Cardiac muscle cell (in vitro differentiated cells and primary cell): ENCODE data around the gene CPNE4. TPM values are rescaled to one million over a fixed set of nuclear protein-coding genes. Genes with fewer than 3 reads are reported as not detected.

Experiments
- DNase-seq, 2 donors: peaks; one replicate each; pipeline versions ENCODE4 v3.0.0 to v3.0.0-alpha.2; 2010 to 2017; ENCODE audit warnings: low read depth in 1 of 2, low spot score in 1 of 2
- H3K27ac ChIP-seq: fragments of 200-600 bp; sonication (generic); 2 replicates; pipeline ENCODE4 v1.5.1; 2016
- H3K27me3 ChIP-seq: fragments of 200-600 bp; sonication (generic); 2 replicates; pipeline ENCODE4 v1.6.0; 2016; ENCODE audit warnings: control low read depth
- H3K36me3 ChIP-seq: fragments of 200-600 bp; sonication (generic); 2 replicates; pipeline ENCODE4 v1.5.1; 2016; ENCODE audit warnings: control low read depth
- H3K4me1 ChIP-seq: fragments of 200-600 bp; sonication (generic); 2 replicates; pipeline ENCODE4 v1.8.1; 2017; ENCODE audit warnings: low read depth, mild to moderate bottlenecking, mixed run types
- H3K4me3 ChIP-seq: fragments of 200-600 bp; sonication (generic); 2 replicates; pipeline ENCODE4 v1.5.1; 2016; ENCODE audit warnings: mild to moderate bottlenecking
- H3K9me3 ChIP-seq: fragments of 200-600 bp; sonication (generic); 2 replicates; pipeline ENCODE4 v1.5.1; 2017; ENCODE audit warnings: low read depth, mild to moderate bottlenecking, control low read depth
- polyA plus RNA-seq: library from polyadenylated mRNA; unstranded; fragments of >200 nt; fragmentation: Nextera tagmentation; extraction: Ambion mirVana; gene quantifications from 2 replicates; pipeline ENCODE4 v1.2.1, GENCODE V29; 2016
- total RNA-seq: library from RNA; depleted of rRNA; stranded (reverse); fragments of >200 nt; gene quantifications from 2 replicates; pipeline ENCODE4 v1.2.3, GENCODE V29; 2016
- TF ChIP-seq, protein P1 (sequence below): IDR thresholded peaks from 2 replicates; pipeline ENCODE4 v1.5.1; 2012; ENCODE audit warnings: low read depth, mild to moderate bottlenecking, low read length

Gene CPNE4
- total and polyA plus RNA-seq, 2 experiments from 2014 or later: 3.3 to 7.6 TPM

DNA sequence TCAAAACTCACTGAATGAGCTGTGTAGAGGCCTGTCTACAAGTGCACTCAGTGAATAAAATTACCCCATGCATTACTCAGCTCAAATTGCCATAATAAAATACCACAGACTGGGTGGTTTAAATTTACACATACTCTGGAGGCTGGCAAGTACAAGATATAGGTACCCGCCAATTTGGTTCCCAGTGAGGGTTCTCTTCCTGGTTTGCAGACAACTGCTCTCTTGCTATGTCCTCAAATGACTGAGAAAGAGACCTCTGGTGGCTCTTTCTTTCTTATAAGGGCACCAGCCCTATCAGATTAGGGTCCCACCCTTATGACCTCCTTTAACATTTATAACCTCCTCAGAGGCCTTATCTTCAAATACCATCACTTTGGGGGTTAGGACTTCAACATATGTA lies 237.0 kb downstream of the CPNE4 start:
- DNase-seq: no peak
- Histone ChIP-seq H3K36me3 (no peaks in the 10 kb centered on the region), H3K27me3 (no peaks in the 10 kb centered on the region), H3K4me1 (peaks cover 5% of the 10 kb centered on the region), H3K4me3 (no peak overlapping the region), H3K27ac (no peak overlapping the region), H3K9me3 (no peaks in the 10 kb centered on the region)
- TF ChIP-seq, protein P1, sequence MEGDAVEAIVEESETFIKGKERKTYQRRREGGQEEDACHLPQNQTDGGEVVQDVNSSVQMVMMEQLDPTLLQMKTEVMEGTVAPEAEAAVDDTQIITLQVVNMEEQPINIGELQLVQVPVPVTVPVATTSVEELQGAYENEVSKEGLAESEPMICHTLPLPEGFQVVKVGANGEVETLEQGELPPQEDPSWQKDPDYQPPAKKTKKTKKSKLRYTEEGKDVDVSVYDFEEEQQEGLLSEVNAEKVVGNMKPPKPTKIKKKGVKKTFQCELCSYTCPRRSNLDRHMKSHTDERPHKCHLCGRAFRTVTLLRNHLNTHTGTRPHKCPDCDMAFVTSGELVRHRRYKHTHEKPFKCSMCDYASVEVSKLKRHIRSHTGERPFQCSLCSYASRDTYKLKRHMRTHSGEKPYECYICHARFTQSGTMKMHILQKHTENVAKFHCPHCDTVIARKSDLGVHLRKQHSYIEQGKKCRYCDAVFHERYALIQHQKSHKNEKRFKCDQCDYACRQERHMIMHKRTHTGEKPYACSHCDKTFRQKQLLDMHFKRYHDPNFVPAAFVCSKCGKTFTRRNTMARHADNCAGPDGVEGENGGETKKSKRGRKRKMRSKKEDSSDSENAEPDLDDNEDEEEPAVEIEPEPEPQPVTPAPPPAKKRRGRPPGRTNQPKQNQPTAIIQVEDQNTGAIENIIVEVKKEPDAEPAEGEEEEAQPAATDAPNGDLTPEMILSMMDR: no peak

GRCh38 chr3:131796558-131797198 lies 238.1 kb downstream of the CPNE4 start:
- Histone ChIP-seq H3K9me3 (no peaks in the 10 kb centered on the region), H3K4me3 (no peak overlapping the region), H3K36me3 (no peaks in the 10 kb centered on the region), H3K4me1 (peaks cover 5% of the 10 kb centered on the region), H3K27ac (no peak overlapping the region), H3K27me3 (no peaks in the 10 kb centered on the region)
- TF ChIP-seq, protein P1: no peak
- DNase-seq: no peak

DNA sequence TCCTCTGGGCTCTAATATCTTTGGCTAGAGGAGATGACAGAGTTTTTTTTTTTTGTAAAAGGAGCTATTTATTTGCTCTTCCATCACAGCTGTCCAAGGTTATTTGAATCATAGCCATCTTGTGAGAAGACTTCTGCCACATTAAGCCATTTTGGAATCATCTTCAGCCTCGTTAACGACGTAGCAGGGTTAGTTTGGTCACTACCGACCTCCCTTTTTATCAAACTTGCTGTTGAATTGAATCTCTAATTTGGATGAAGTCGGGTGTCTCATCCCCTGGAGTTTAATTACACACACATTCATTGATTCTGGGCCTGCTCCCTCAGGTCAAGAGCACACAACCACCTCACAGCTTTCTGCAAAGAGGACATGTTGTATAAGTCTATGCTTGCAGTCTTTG lies 238.7 kb downstream of the CPNE4 start:
- no peaks in the 10 kb centered on the region for H3K27me3 ChIP-seq
- H3K4me3 ChIP-seq: no peak overlapping the region
- H3K4me1 ChIP-seq: peaks cover 5% of the 10 kb centered on the region
- no peak for DNase-seq
- H3K9me3 ChIP-seq: no peaks in the 10 kb centered on the region
- H3K27ac ChIP-seq: no peak overlapping the region
- TF ChIP-seq, protein P1: no peak
- no peaks in the 10 kb centered on the region for H3K36me3 ChIP-seq

DNA sequence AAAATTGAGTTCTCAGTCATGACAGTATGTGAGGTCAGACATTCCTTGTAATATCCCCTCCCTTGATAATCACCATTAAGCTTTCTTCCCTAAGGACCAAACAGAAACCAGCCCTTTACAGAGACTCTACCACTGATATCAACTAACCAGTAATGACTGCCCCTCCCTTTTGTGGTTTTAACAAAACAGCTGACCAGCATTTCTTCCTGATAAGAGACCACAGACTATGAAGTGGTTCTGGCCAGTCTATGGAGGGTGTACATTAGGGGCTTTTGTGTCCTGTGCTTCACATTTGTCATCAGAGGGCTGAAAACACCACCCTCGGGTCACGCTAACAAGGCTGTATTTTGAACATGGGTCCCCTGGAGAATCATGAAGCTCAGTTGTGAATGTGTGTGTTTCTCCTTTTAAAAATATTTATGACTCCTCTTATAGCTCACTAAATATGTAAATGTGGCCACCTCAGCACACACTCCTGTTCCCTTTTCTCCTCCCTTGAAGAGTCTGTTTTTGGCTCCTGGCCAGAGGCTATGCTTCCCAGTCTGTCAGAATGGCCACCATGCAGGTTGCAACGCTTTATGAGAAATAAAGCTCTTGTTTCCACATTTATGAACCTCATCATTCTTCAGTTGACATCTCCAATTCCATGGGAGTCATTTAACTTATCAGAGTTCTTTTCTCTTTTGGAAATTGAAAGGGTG lies 239.3 kb downstream of the CPNE4 start:
- peaks cover 5% of the 10 kb centered on the region for H3K4me1 ChIP-seq
- no peak overlapping the region for H3K27ac ChIP-seq
- peak; percentile 34 to 64 for DNase-seq
- TF ChIP-seq, protein P1: no peak
- H3K36me3 ChIP-seq: no peaks in the 10 kb centered on the region
- H3K27me3 ChIP-seq: no peaks in the 10 kb centered on the region
- no peak overlapping the region for H3K4me3 ChIP-seq
- H3K9me3 ChIP-seq: no peaks in the 10 kb centered on the region

GRCh38 chr3:131794766-131795388 lies 239.9 kb downstream of the CPNE4 start:
- no peaks in the 10 kb centered on the region for H3K27me3 ChIP-seq
- no peak overlapping the region for H3K4me3 ChIP-seq
- H3K36me3 ChIP-seq: no peaks in the 10 kb centered on the region
- no peaks in the 10 kb centered on the region for H3K9me3 ChIP-seq
- peaks cover 5% of the 10 kb centered on the region for H3K4me1 ChIP-seq
- TF ChIP-seq, protein P1: peak; percentile 85
- DNase-seq: peak; percentile 59 to 79
- no peak overlapping the region for H3K27ac ChIP-seq
